HG03469 (cell line): Measurements from ENCODE around the gene ATP8A2.
"Not testable (repeated sequence)": the region's sequence is repeated elsewhere in the genome, so short reads cannot be mapped to it uniquely, and the experiment has no call there.

Experiments used
- ATAC-seq: cut with Tn5 transposase; IDR thresholded peaks from one replicate; pipeline ENCODE4 v1.9.1; 2021; ENCODE audit warnings: mild to moderate bottlenecking, moderate library complexity, moderate number of reproducible peaks; ENCODE audit not compliant: unreplicated experiment

The ATP8A2 gene

GRCh38 chr13:25457566-25457965, 85.8 kb downstream of the ATP8A2 start:
- no peak for ATAC-seq

- no peak for ATAC-seq
These were observed 90.7 kb downstream of the ATP8A2 start for GRCh38 chr13:25462301-25463125.

GRCh38 chr13:25463496-25463895, 91.7 kb downstream of the ATP8A2 start:
- no peak for ATAC-seq

- ATAC-seq: no peak
These were observed 95.1 kb downstream of the ATP8A2 start for GRCh38 chr13:25466880-25467279.

GRCh38 chr13:25468325-25469168, 96.8 kb downstream of the ATP8A2 start:
- ATAC-seq: no peak

GRCh38 chr13:25469169-25469525, 97.4 kb downstream of the ATP8A2 start:
- ATAC-seq: no peak

- no peak for ATAC-seq
These were observed 102.1 kb downstream of the ATP8A2 start for GRCh38 chr13:25473864-25474263.

DNA sequence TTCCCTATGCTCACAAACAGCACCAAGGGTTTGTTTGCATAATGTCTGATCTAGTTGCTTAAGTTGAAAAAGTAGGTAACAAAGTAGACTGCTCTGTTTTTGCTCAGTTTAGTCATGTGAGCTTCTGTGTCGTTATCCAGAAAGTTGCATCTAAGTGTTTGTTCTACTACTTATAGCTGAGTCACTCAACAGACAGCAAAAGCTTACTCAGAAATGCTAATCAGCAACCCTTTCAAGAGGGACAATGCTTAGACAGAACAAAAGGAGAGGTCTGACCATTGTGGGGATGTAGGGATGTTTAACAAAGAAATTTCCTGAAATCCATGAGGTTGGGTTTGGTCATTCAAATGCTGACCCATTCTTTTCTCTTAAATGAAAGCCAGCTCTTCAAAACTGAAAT, 106.4 kb downstream of the ATP8A2 start:
- no peak for ATAC-seq

GRCh38 chr13:25489238-25489637, 117.5 kb downstream of the ATP8A2 start:
- no peak for ATAC-seq

- ATAC-seq: no peak
These were observed 118.5 kb downstream of the ATP8A2 start for GRCh38 chr13:25490236-25490635.

GRCh38 chr13:25493931-25494640, 122.3 kb downstream of the ATP8A2 start:
- ATAC-seq: no peak

GRCh38 chr13:25494698-25495411, 123.1 kb downstream of the ATP8A2 start:
- ATAC-seq: no peak

DNA sequence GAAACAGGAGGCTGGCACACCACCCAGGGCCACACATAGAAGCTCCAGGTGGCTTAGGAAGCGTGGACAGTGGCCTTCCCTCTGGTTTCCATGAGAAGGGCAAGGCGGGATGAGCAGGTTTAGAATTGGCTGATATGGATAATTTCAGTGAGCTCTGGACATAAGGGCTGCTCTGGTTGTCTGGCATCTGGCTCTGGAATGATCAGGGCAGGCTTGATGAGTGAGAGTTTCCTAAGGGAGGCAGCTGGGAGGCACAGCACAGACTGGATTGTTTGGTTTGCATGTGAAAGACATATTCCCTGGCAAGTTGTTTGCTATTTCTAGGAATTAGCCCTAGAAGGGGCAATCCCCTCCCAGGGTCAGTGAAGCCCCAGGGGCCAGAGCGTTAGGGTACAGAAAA, 129.5 kb downstream of the ATP8A2 start:
- ATAC-seq: no peak

GRCh38 chr13:25502031-25502430, 130.3 kb downstream of the ATP8A2 start:
- no peak for ATAC-seq

DNA sequence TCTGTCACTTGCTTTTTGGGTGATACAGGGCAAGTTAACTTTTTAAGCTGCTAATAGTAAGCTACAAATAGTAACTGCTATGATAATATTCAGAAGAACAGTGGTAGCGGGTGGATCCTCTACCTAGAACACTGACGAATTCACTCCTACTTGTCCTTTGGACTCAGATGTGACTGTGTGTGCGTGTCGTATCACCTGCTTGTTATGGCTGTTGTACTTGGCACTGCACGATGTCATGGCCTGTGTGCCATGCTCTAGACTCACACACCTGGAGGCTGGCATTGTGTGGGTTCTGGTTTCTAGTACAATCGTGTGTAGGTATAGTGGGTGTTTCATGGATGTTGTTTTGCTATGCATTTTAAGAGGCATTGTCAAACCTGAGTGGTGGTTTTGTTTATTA, 130.8 kb downstream of the ATP8A2 start:
- ATAC-seq: no peak

- no peak for ATAC-seq
These were observed 132.1 kb downstream of the ATP8A2 start for GRCh38 chr13:25503856-25504255.

- ATAC-seq: no peak
These were observed 136.1 kb downstream of the ATP8A2 start for GRCh38 chr13:25507841-25508240.

DNA sequence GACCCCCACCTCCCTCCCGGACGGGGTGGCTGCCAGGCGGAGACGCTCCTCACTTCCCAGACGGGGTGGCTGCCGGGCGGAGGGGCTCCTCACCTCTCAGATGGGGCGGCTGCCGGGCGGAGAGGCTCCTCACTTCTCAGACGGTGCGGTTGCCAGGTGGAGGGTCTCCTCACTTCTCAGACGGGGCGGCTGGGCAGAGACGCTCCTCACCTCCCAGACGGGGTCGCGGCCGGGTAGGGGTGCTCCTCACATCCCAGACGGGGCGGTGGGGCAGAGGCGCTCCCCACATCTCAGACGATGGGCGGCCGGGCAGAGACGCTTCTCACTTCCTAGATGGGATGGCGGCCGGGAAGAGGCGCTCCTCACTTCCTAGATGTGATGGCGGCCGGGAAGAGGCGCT, 141.3 kb downstream of the ATP8A2 start:
- ATAC-seq: not testable (repeated sequence)

- ATAC-seq: no peak
These were observed 146.7 kb downstream of the ATP8A2 start for GRCh38 chr13:25518441-25518840.

DNA sequence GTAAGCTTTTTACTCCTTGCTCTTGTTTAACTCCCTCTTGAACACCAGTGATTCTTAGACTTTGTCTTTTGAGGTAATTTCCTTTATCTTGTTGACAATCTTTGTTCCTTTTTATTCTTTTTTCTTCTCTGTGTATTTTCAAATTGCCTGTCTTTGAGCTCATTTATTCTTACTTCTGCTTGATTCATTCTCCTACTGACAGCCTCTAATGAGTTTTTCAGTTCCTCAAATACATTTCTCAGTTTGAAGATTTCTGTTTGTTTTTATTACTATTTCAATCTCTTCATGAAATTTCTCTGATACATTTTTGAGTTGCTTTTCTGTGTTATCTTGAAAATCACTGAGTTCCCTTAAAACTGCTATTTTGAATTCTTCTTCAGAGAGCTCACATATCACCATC, 154.1 kb downstream of the ATP8A2 start:
- no peak for ATAC-seq

DNA sequence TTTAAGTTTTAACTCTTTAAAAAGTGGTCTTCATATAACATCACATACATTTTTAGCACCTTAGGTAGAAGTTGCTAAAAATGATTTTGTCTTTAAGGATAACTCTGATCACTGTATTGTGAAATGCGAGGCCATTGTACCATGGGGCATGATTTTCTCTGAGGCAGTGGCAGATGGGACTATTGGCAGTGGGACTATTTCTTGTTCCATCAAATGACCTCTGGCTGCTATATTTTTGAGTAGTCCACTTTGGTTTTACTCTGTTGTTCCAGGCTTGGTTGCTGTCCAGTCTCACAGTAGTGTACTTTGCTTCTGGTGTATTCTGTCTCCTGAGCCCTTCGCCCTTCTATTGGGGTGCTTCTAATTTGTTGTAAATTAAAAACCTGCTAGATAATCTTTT, 156.5 kb downstream of the ATP8A2 start:
- no peak for ATAC-seq
